Naive thymus-derived CD4-positive, alpha-beta T cell (primary cell): ENCODE measurements around the gene MED26. TPM values are rescaled to one million over a fixed set of nuclear protein-coding genes. Genes with fewer than 3 reads are reported as not detected.

Experiments used
- ATAC-seq: fragments of 150-1000 bp; cut with Tn5 transposase; 2 replicates; pipeline ENCODE4 v1.10.0; 2021; ENCODE audit warnings: mild to moderate bottlenecking, moderate library complexity
- CTCF ChIA-PET: fragments of 350-600 bp; sonication (Branson Sonifier 250); formaldehyde crosslinking; loops from one replicate; lab custom pipeline; 2021; ENCODE audit warnings: antibody characterized with exemption; lab: Charles Lee
- POLR2A ChIA-PET: fragments of 350-600 bp; sonication (Branson Sonifier 250); formaldehyde crosslinking; loops from one replicate; lab custom pipeline; 2021; ENCODE audit warnings: antibody characterized with exemption, inconsistent platforms; lab: Charles Lee
- DNase-seq, 9 donors: peaks; one replicate each; pipeline versions ENCODE4 v3.0.0 to v3.0.0-alpha.2; 2020 to 2022; ENCODE audit warnings: mixed read lengths in 1 of 9
- H3K27ac ChIP-seq: one replicate; pipeline ENCODE4 v1.7.0; 2013; ENCODE audit warnings: mild to moderate bottlenecking, low read depth, low read length, moderate library complexity
- H3K27me3 ChIP-seq, 2 donors: one replicate each; pipeline ENCODE4 v1.7.0; 2013; ENCODE audit warnings: low read length in 2 of 2, mild to moderate bottlenecking in 2 of 2, moderate library complexity in 2 of 2; ENCODE audit not compliant: control insufficient read depth in 2 of 2, insufficient read depth in 2 of 2
- H3K36me3 ChIP-seq, 3 experiments: 1 replicate in 2 of 3; 2 replicates in 1 of 3; pipeline ENCODE4 v1.7.0; 2013; ENCODE audit warnings: low read length in 3 of 3, mild to moderate bottlenecking in 3 of 3, moderate library complexity in 1 of 3; ENCODE audit not compliant: insufficient read depth in 3 of 3, control insufficient read depth in 2 of 3
- H3K4me1 ChIP-seq, 2 donors: one replicate each; pipeline ENCODE4 v1.7.0; 2013; ENCODE audit warnings: low read length in 2 of 2, mild to moderate bottlenecking in 2 of 2, moderate library complexity in 1 of 2; ENCODE audit not compliant: control insufficient read depth in 2 of 2, insufficient read depth in 2 of 2
- H3K4me3 ChIP-seq: 2 replicates; pipeline ENCODE4 v1.7.0; 2013; ENCODE audit warnings: mild to moderate bottlenecking, low read length
- H3K9me3 ChIP-seq, 3 experiments: 1 replicate in 2 of 3; 2 replicates in 1 of 3; pipeline ENCODE4 v1.7.0; 2013; ENCODE audit warnings: low read length in 3 of 3; ENCODE audit not compliant: control insufficient read depth in 2 of 3
- H3K27ac Mint-ChIP-seq, 9 donors: one replicate each; pipeline ENCODE4 v1.8.0; 2020 to 2022; ENCODE audit warnings: mixed read lengths in 9 of 9, mild to moderate bottlenecking in 8 of 9, moderate library complexity in 5 of 9, inconsistent platforms in 2 of 9
- H3K27me3 Mint-ChIP-seq, 5 donors: one replicate each; pipeline ENCODE4 v1.8.0; 2021 to 2022; ENCODE audit warnings: mixed read lengths in 5 of 5, mild to moderate bottlenecking in 1 of 5
- H3K36me3 Mint-ChIP-seq, 5 donors: one replicate each; pipeline ENCODE4 v1.8.0; 2020 to 2022; ENCODE audit warnings: mixed read lengths in 5 of 5, mild to moderate bottlenecking in 3 of 5, inconsistent platforms in 1 of 5
- H3K4me1 Mint-ChIP-seq, 7 donors: one replicate each; pipeline ENCODE4 v1.8.0; 2020 to 2022; ENCODE audit warnings: mixed read lengths in 7 of 7, mild to moderate bottlenecking in 3 of 7, inconsistent platforms in 1 of 7
- H3K4me3 Mint-ChIP-seq, 10 donors: one replicate each; pipeline ENCODE4 v1.8.0; 2020 to 2022; ENCODE audit warnings: mild to moderate bottlenecking in 10 of 10, mixed read lengths in 10 of 10, moderate library complexity in 6 of 10, inconsistent platforms in 2 of 10
- H3K9me3 Mint-ChIP-seq, 11 donors: one replicate each; pipeline ENCODE4 v1.8.0; 2020 to 2022; ENCODE audit warnings: mixed read lengths in 11 of 11, mild to moderate bottlenecking in 4 of 11, inconsistent platforms in 1 of 11, moderate library complexity in 1 of 11
- intact Hi-C, 2 donors: fragments of 100-400 bp; cut with micrococcal nuclease; formaldehyde crosslinking; loops; one replicate each; pipeline ENCODE4 v1.15.1; 2023
- polyA plus RNA-seq, 2 donors: library from polyadenylated mRNA; unstranded; fragments of 300-500 nt; fragmentation: Illumina TruSeq; gene quantifications; one replicate each; pipeline ENCODE4 v1.2.3, GENCODE V29; 2021
- total RNA-seq, 6 experiments: library from RNA in 5 of 6; stranded (reverse) in 5 of 6; gene quantifications; 1 replicate in 5 of 6; 2 replicates in 1 of 6; pipeline ENCODE4 v1.2.3 and lab custom pipeline; 2021 to 2026

The MED26 gene
- total and polyA plus RNA-seq, 7 experiments from 2014 or later = 3.3 to 34.3 (median 15.3) TPM

GRCh38 chr19:16569609-16570320 lies 58.2 kb downstream of the MED26 start:
- intact Hi-C loops = no loop called here
- Histone ChIP-seq H3K4me1 (peaks cover 44 to 49% of the 10 kb centered on the region in 2 donors), H3K27ac (no peak overlapping the region), H3K27me3 (no peaks in the 10 kb centered on the region), H3K36me3 (peaks cover 0 to 26% (median 5%) of the 10 kb centered on the region in 3 experiments), H3K4me3 (no peak overlapping the region), H3K9me3 (no peaks in the 10 kb centered on the region)
- DNase-seq (no peak), ATAC-seq (no peak)
- ChIA-PET CTCF (interaction anchor here (0.6 kb wide), 1 partner anchor 60 kb away, joined by 4 read pairs; no protein-coding TSS in a partner anchor), POLR2A (interaction anchor here (0.7 to 2.2 kb wide), 2 partner anchors 10 to 15 kb away, joined by 3 to 6 read pairs; no protein-coding TSS in a partner anchor)
- Mint-ChIP-seq H3K36me3 (peaks cover 3 to 26% (median 9%) of the 10 kb centered on the region in 5 donors), H3K4me1 (peaks cover 37 to 81% (median 51%) of the 10 kb centered on the region in 7 donors), H3K27ac (peak overlapping the region in 7 of 9 donors; percentile 37 to 95 (median 74)), H3K27me3 (peaks cover 0 to 2% (median 0%) of the 10 kb centered on the region in 5 donors), H3K9me3 (peaks cover 0 to 5% (median 0%) of the 10 kb centered on the region in 11 donors), H3K4me3 (peak overlapping the region in 9 of 10 donors; percentile 27 to 84 (median 57))

- H3K27me3 Mint-ChIP-seq = no peaks in the 10 kb centered on the region
- CTCF ChIA-PET = interaction anchor here (1.0 to 2.0 kb wide), 2 partner anchors 18 to 39 kb away, joined by 4 read pairs; no protein-coding TSS in a partner anchor
Measured at GRCh38 chr19:16566702-16567101, 61.3 kb downstream of the MED26 start.

GRCh38 chr19:16566161-16566560 lies 61.8 kb downstream of the MED26 start:
- Histone ChIP-seq H3K27ac (peak overlapping the region; percentile 81), H3K27me3 (no peaks in the 10 kb centered on the region), H3K4me3 (peak overlapping the region; percentile 17), H3K9me3 (no peaks in the 10 kb centered on the region), H3K36me3 (peaks cover 5 to 39% (median 6%) of the 10 kb centered on the region in 3 experiments), H3K4me1 (peaks cover 22 to 24% of the 10 kb centered on the region in 2 donors)
- DNase-seq (peak in 8 of 9 donors; percentile 46 to 95 (median 92)), ATAC-seq (peak; percentile 100)
- Mint-ChIP-seq H3K36me3 (peaks cover 8 to 40% (median 22%) of the 10 kb centered on the region in 5 donors), H3K27me3 (no peaks in the 10 kb centered on the region), H3K9me3 (peaks cover 0 to 5% (median 0%) of the 10 kb centered on the region in 11 donors), H3K27ac (peak overlapping the region; percentile 92 to 100 (median 98)), H3K4me3 (peak overlapping the region; percentile 76 to 97 (median 82)), H3K4me1 (peaks cover 14 to 63% (median 30%) of the 10 kb centered on the region in 7 donors)
- intact Hi-C loops = loop anchor here (1.0 kb wide), 6 partner anchors 18 to 94 kb away; partner anchors contain the start of genes CHERP (in 2 of the 2), C19orf44 (in 1 of the 2), CALR3 (in 1 of the 2) and MED26 (in 1 of the 2)
- ChIA-PET CTCF (interaction anchor here (1.0 to 2.0 kb wide), 2 partner anchors 19 to 39 kb away, joined by 4 read pairs; no protein-coding TSS in a partner anchor), POLR2A (interaction anchor here (0.6 to 2.5 kb wide), 11 partner anchors 10 to 568 kb away, joined by 3 to 12 read pairs (median 4); partner anchors contain the start of genes CHERP and MED26)

More at GRCh38 chr19:16566702-16567101, 61.3 kb downstream of the MED26 start:
- peak overlapping the region; percentile 81 for H3K27ac ChIP-seq
- no peaks in the 10 kb centered on the region for H3K27me3 ChIP-seq
- H3K4me3 ChIP-seq = peak overlapping the region; percentile 17
- H3K9me3 Mint-ChIP-seq = peaks cover 0 to 5% (median 0%) of the 10 kb centered on the region in 11 donors
- peak overlapping the region; percentile 76 to 97 (median 82) for H3K4me3 Mint-ChIP-seq
- intact Hi-C loops = loop anchor here (1.0 kb wide), 6 partner anchors 18 to 94 kb away; partner anchors contain the start of genes CHERP (in 2 of the 2), C19orf44 (in 1 of the 2), CALR3 (in 1 of the 2) and MED26 (in 1 of the 2)
- H3K36me3 ChIP-seq = peaks cover under 1 to 33% (median 5%) of the 10 kb centered on the region in 3 experiments
- H3K27ac Mint-ChIP-seq = peak overlapping the region; percentile 92 to 100 (median 98)
- peaks cover 4 to 37% (median 16%) of the 10 kb centered on the region in 5 donors for H3K36me3 Mint-ChIP-seq
- H3K4me1 ChIP-seq = peaks cover 27 to 28% of the 10 kb centered on the region in 2 donors
- DNase-seq (no peak), ATAC-seq (no peak)
- no peaks in the 10 kb centered on the region for H3K9me3 ChIP-seq
- peaks cover 14 to 67% (median 35%) of the 10 kb centered on the region in 7 donors for H3K4me1 Mint-ChIP-seq
- POLR2A ChIA-PET = interaction anchor here (0.6 to 2.5 kb wide), 13 partner anchors 10 to 567 kb away, joined by 3 to 12 read pairs (median 4); partner anchors contain the start of genes CHERP and MED26

GRCh38 chr19:16564842-16565241 lies 63.2 kb downstream of the MED26 start:
- ChIA-PET CTCF (interaction anchor here (0.6 kb wide), 1 partner anchor 73 kb away, joined by 5 read pairs; no protein-coding TSS in a partner anchor), POLR2A (interaction anchor here (0.5 to 0.9 kb wide), 4 partner anchors 15 to 670 kb away, joined by 3 read pairs; partner anchors contain the start of gene MED26)
- Histone ChIP-seq H3K4me3 (no peak overlapping the region), H3K27me3 (no peaks in the 10 kb centered on the region), H3K27ac (no peak overlapping the region), H3K4me1 (peaks cover 19 to 21% of the 10 kb centered on the region in 2 donors), H3K36me3 (peaks cover 5 to 45% (median 6%) of the 10 kb centered on the region in 3 experiments), H3K9me3 (no peaks in the 10 kb centered on the region)
- no peaks in the 10 kb centered on the region for H3K27me3 Mint-ChIP-seq
- peaks cover 0 to 5% (median 0%) of the 10 kb centered on the region in 11 donors for H3K9me3 Mint-ChIP-seq
- peak overlapping the region in 7 of 9 donors; percentile 13 to 100 (median 82) for H3K27ac Mint-ChIP-seq
- H3K4me3 Mint-ChIP-seq = peak overlapping the region in 5 of 10 donors; percentile 14 to 60 (median 38)
- ATAC-seq = no peak
- H3K36me3 Mint-ChIP-seq = peaks cover 12 to 42% (median 27%) of the 10 kb centered on the region in 5 donors
- DNase-seq = no peak
- intact Hi-C loops = no loop called here
- peaks cover 14 to 54% (median 27%) of the 10 kb centered on the region in 7 donors for H3K4me1 Mint-ChIP-seq

GRCh38 chr19:16562608-16563025 lies 65.4 kb downstream of the MED26 start:
- Mint-ChIP-seq H3K36me3 (peaks cover 12 to 43% (median 31%) of the 10 kb centered on the region in 5 donors), H3K9me3 (peaks cover 0 to 5% (median 0%) of the 10 kb centered on the region in 11 donors), H3K27me3 (no peaks in the 10 kb centered on the region), H3K27ac (peak overlapping the region in 3 of 9 donors; percentile 17 to 72 (median 36)), H3K4me3 (no peak overlapping the region), H3K4me1 (peaks cover 8 to 40% (median 26%) of the 10 kb centered on the region in 7 donors)
- CTCF ChIA-PET = interaction anchor here (0.7 to 1.0 kb wide), 2 partner anchors 19 to 39 kb away, joined by 3 to 6 read pairs; no protein-coding TSS in a partner anchor
- Histone ChIP-seq H3K27me3 (no peaks in the 10 kb centered on the region), H3K4me1 (peaks cover 16 to 19% of the 10 kb centered on the region in 2 donors), H3K4me3 (no peak overlapping the region), H3K9me3 (no peaks in the 10 kb centered on the region), H3K27ac (no peak overlapping the region), H3K36me3 (peaks cover under 1 to 43% (median 6%) of the 10 kb centered on the region in 3 experiments)
- ATAC-seq (no peak), DNase-seq (no peak)
- intact Hi-C loops = no loop called here
- POLR2A ChIA-PET = interaction anchor here (0.6 to 0.9 kb wide), 2 partner anchors 20 to 25 kb away, joined by 3 read pairs; no protein-coding TSS in a partner anchor
